Astrocyte of the hippocampus (primary cell): ENCODE measurements around the gene DNAJB11.
"Not testable (repeated sequence)": the region's sequence is repeated elsewhere in the genome, so short reads cannot be mapped to it uniquely, and the experiment has no call there.

Experiments used
- DNase-seq: peaks from one replicate; pipeline ENCODE4 v3.0.0; 2011; ENCODE audit warnings: low read depth, low spot score

The DNAJB11 gene

DNA sequence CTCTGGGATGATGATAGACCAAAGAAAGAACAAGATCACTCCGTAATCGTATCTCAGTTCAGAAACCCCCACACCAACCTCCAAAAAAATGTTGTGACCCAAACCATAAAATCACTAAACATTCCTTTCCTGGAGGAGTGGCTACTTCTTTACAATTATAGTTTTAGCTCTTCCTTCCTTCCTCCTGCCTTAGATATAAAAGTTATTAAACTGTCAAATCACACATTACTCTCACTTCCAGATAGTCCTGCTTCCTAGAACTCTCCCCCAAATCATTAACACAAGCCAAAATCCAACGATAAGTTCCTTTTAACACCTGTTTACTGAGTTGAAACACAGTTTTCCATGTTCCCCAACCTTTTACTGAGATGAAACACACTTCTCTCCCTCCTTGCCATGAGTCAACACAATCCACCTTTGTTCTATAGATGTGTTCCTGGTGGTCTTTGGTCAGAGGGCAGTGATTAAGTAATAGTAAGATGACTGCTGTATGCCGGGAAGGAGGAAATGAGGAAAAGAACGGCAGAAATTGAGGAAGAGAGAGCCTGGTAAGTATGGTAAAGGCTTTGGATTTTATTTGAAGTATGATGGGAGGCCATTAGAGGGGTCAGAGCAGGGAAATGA is 18.0 kb upstream of the DNAJB11 start:
- DNase-seq: no peak

- no peak for DNase-seq
Observed at GRCh38 chr3:186564586-186564985, 5.9 kb upstream of the DNAJB11 start.

GRCh38 chr3:186566772-186567071 is 3.8 kb upstream of the DNAJB11 start:
- DNase-seq: no peak

DNA sequence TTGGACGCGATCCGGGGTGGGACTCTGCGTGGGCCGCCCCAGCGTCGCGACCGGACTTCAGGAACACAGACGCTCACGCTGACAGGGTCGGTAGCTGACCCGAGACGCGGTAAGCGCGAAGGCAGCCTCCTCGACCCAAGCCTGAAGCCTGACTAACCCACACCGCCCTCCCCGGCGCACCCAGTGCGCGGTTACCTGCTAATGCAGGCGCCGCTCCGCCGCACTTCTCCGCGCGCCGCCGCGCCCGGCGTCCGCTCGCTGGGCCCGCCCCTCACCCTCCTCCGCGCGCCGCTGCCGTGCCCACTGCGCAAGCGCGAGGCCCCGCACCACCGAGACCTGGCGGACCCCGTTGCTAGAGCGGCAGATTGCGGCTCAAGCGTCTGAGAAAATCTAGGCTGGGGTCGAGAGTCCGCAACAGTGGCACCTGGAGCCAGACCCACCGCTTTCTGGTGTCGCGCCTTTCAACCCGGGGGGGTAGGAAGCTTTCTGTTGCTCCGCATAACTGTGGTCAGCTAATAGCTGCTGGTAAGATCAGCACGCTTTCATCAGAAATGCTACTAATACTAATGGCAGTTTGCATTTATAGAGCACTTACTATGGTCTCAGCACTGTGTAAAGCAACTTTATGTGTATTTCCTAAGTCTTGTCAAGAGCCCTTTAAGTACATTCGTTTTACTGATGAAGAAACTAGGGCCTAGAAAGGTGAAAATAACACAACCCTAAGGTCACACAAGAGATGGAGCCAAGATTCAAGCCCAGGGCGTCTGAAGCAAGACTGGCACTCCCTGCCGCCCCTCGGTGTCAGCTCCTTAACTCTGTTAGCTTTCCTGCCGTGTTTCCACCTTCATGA is 3.2 kb upstream of the DNAJB11 start, which contains the start of gene TBCCD1:
Gene TBCCD1, minus strand, starts transcription at position 268 of the 850 bp plus-strand sequence. CDS start 3,010 bp downstream, outside the sequence.
- DNase-seq: peak; percentile 97

DNA sequence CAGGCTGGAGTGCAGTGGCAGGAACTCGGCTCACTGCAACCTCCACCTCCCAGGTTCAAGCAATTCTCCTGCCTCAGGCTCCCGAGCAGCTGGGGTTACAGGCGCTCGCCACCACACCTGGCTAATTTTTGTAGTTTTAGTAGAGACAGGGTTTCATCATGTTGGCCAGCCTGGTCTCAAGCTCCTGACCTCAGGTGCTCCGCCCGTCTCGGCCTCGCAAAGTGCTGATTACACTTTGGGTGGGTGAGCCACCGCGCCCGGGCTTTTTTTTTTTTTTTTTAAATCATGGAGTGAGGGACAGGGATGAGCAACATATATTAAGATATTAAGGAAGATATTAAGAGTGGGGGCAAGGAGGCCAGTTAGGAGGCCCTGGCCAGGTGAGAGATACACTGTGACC is 1.2 kb upstream of the DNAJB11 start:
- not testable (repeated sequence) for DNase-seq

- DNase-seq: no peak
Observed at GRCh38 chr3:186569779-186570095, 783 bp upstream of the DNAJB11 start.

GRCh38 chr3:186570941-186571643 is 572 bp downstream of the DNAJB11 start:
- DNase-seq: peak; percentile 2

- DNase-seq: no peak
Observed at GRCh38 chr3:186571644-186572013, 1.1 kb downstream of the DNAJB11 start.

GRCh38 chr3:186577521-186577920 is 7.0 kb downstream of the DNAJB11 start:
- DNase-seq: no peak

- no peak for DNase-seq
Observed at GRCh38 chr3:186580785-186581184, 10.3 kb downstream of the DNAJB11 start.

GRCh38 chr3:186582541-186582940 is 12.0 kb downstream of the DNAJB11 start:
- no peak for DNase-seq

GRCh38 chr3:186583831-186584230 is 13.3 kb downstream of the DNAJB11 start:
- peak; percentile 40 for DNase-seq

DNA sequence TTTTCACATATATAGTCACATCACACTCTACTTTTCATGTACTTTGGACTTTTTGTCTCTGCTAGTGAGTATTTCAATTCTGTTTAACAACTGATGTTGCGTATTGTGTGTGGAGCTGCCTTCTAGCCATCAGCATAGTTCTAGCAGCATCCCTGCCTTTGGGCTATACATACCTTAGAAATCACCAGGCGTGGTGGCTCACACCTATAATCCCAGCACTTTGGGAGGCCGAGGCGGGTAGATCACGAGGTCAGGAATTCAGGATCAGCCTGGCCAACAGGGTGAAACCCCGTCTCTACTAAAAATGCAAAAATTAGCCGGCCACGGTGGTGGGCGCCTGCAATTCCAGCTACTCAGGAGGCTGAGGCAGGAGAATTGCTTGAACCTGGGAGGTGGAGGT is 15.7 kb downstream of the DNAJB11 start:
- DNase-seq: not testable (repeated sequence)

GRCh38 chr3:186587183-186587582 is 16.7 kb downstream of the DNAJB11 start:
- no peak for DNase-seq

GRCh38 chr3:186588632-186589031 is 18.1 kb downstream of the DNAJB11 start:
- DNase-seq: no peak

GRCh38 chr3:186589121-186589520 is 18.6 kb downstream of the DNAJB11 start:
- DNase-seq: peak; percentile 14

DNA sequence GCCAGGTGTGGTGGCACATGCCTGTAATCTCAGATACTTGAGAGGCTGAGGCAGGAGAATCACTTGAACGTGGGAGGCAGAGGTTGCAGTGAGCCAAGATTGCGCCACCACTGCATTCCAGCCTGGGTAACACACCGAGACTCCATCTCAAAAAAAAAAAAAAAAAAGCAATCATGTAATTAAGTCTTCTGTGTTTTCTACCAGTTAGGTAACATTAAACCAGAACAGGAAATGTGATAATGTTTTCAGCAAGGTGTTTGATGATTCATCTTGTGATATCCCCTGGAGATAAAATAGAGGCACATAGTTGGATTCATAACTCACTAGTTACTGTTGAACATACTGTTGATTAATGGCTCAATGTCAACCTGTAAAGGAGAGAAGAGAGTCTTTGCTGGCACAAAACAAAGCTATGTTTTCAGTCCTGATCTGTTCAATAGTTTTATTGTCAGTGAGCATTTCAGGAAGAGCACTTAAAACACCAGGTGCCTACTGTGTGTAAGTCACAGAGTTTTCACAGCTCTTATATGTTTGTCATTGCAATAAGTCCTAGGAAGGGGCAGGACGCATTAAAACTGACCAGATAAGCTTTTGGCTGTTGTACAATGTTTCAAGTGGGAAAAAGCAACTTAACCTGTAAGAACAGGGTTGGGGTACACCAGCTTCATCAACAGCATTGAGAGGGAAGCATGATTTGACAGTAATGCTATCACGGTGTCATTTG is 19.5 kb downstream of the DNAJB11 start:
- DNase-seq: no peak

- no peak for DNase-seq
Observed at GRCh38 chr3:186590580-186591295, 20.2 kb downstream of the DNAJB11 start.

DNA sequence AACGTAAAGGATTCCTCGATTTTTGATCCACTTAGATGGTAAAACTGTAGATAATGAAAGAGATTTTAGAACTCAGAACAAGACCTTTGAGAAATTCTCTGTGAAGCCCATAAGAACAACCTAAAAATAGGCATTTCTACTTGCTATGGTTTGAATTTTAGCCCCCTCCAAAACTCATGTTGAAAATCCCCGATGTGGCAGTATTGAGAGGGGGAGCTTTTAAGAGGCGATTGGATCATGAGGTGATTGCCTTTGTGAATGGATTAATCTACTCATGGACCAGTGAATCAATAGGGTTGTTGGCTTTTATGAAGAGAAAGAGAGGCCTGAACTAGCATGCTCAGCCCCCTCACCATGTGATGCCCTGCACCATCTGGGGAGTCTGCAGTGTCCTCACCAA is 22.2 kb downstream of the DNAJB11 start:
- no peak for DNase-seq

DNA sequence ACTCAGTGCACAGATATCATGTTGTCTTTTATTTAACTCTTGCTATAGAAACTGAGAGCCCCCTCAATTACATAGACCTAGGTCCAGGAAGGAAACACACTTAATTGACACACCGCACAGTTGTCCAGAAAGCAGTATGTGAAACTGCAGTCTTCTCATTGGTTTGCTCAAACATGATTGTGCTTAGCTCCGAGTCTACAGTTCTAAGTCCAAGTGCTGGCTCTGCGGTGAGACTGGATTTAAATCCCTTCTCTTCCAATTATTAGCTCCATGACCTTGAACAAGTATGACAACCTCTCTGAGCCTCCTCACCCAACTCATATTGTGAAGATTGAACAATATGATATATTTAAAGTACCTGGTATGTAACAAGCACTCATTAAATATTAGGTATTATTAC is 23.3 kb downstream of the DNAJB11 start:
- DNase-seq: no peak

- no peak for DNase-seq
Observed at GRCh38 chr3:186594591-186595113, 24.1 kb downstream of the DNAJB11 start.
